Esophagus squamous epithelium (tissue), 4 donors: ENCODE measurements around the gene WNK2.

Source experiments
- CTCF ChIP-seq, 6 experiments: fragments of 450-650 bp in 4 of 6; fragments of 200-600 bp in 2 of 6; sonication (generic) in 2 of 6; IDR thresholded peaks; one replicate each; pipeline ENCODE4 v1.5.1; 2016 to 2019; ENCODE audit warnings: antibody characterized with exemption in 6 of 6, mild to moderate bottlenecking in 4 of 6, moderate library complexity in 4 of 6
- POLR2A ChIP-seq, 4 donors: fragments of 450-650 bp; IDR thresholded peaks; one replicate each; pipeline ENCODE4 v1.6.1; 2017; ENCODE audit warnings: antibody characterized with exemption in 4 of 4, mild to moderate bottlenecking in 4 of 4, moderate library complexity in 3 of 4

GRCh38 chr9:93149361-93149760 is 34.6 kb upstream of the WNK2 start:
- no peak for TF ChIP-seq CTCF (IDR thresholded peaks at IDR 0.05)
- no peak for TF ChIP-seq POLR2A (IDR thresholded peaks at IDR 0.05)
